Vagina (tissue), 2 donors: ENCODE measurements around the gene FGF14.

ENCODE experiments used
- CTCF ChIP-seq, 3 experiments: fragments of 450-650 bp in 2 of 3; fragments of 200-600 bp in 1 of 3; sonication (generic) in 1 of 3; IDR thresholded peaks; one replicate each; pipeline ENCODE4 v1.5.1; 2017 to 2019; ENCODE audit warnings: antibody characterized with exemption in 3 of 3, mild to moderate bottlenecking in 2 of 3, moderate library complexity in 2 of 3
- POLR2A ChIP-seq, 2 donors: fragments of 450-650 bp; IDR thresholded peaks; one replicate each; pipeline ENCODE4 v1.6.1; 2017; ENCODE audit warnings: antibody characterized with exemption in 2 of 2, mild to moderate bottlenecking in 2 of 2, moderate library complexity in 2 of 2
- POLR2AphosphoS5 ChIP-seq, 2 donors: sonication (generic); formaldehyde crosslinking; IDR thresholded peaks; one replicate each; pipeline ENCODE4 v1.9.0; 2017; ENCODE audit warnings: antibody characterized with exemption in 2 of 2, mild to moderate bottlenecking in 2 of 2, low read depth in 1 of 2; ENCODE audit not compliant: insufficient read depth in 1 of 2

- TF ChIP-seq POLR2A (IDR thresholded peaks at IDR 0.05), result no peak
- TF ChIP-seq CTCF (IDR thresholded peaks at IDR 0.05), result no peak
- TF ChIP-seq POLR2AphosphoS5 (IDR thresholded peaks at IDR 0.05; ENCODE audit: insufficient read depth in 1 of 2, low read depth in 1 of 2), result no peak
Observed at GRCh38 chr13:102234618-102235017, 167.2 kb downstream of the FGF14 start.
